Testis (tissue), 2 donors: ENCODE results near the gene FMNL2.

Experiments used
- POLR2A ChIP-seq: fragments of 450-650 bp; IDR thresholded peaks from one replicate; pipeline ENCODE4 v1.6.1; 2017; ENCODE audit warnings: antibody characterized with exemption, mild to moderate bottlenecking, moderate library complexity
- TF ChIP-seq, protein P1 (sequence below), 3 experiments: fragments of 450-650 bp in 2 of 3; fragments of 200-600 bp in 1 of 3; sonication (generic) in 1 of 3; IDR thresholded peaks; one replicate each; pipeline ENCODE4 v1.5.1; 2016 to 2019; ENCODE audit warnings: antibody characterized with exemption in 3 of 3, mild to moderate bottlenecking in 2 of 3, moderate library complexity in 1 of 3

DNA sequence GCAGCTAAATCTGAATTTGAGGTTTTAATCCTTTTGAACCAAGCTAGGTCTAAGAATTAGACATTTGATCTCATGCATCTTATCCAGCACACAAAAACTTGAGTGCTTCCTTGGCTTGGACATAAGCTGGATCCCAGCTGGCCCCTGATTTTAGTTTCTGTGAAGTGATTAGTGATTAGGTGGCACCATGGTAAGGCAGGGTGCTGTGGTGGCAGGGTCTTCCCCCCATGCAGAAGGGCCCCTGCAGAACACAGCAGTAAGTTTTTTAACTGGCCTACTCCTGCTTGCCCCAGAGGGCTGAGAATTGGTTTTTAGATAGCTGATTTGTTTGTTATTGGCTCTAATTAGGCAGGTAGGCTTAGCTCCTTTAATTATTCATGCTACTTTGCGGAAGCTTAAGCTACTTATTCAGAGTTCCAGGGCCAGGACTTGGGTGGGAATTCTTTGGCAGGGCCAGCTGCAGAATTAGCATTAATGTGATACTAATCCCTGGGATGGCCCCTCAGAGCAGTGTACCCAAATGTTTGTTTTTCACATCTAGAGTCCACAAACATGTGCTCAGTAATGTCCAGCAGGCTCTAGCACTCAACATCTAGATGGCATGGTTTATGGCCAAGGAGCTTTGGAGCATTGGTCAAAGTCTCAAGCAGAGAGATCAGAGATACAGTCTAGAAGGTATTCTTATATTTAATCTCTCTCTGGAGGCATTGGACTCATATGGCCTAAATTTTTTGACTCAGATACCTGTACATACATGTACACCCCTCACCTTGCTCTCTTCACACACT lies 99.6 kb downstream of the FMNL2 start:
- no peak for TF ChIP-seq POLR2A
- TF ChIP-seq, protein P1, sequence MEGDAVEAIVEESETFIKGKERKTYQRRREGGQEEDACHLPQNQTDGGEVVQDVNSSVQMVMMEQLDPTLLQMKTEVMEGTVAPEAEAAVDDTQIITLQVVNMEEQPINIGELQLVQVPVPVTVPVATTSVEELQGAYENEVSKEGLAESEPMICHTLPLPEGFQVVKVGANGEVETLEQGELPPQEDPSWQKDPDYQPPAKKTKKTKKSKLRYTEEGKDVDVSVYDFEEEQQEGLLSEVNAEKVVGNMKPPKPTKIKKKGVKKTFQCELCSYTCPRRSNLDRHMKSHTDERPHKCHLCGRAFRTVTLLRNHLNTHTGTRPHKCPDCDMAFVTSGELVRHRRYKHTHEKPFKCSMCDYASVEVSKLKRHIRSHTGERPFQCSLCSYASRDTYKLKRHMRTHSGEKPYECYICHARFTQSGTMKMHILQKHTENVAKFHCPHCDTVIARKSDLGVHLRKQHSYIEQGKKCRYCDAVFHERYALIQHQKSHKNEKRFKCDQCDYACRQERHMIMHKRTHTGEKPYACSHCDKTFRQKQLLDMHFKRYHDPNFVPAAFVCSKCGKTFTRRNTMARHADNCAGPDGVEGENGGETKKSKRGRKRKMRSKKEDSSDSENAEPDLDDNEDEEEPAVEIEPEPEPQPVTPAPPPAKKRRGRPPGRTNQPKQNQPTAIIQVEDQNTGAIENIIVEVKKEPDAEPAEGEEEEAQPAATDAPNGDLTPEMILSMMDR (IDR thresholded peaks at IDR 0.05) = no peak
